H1 (cell line): ENCODE data around the gene SLC25A47.

Experiments used
- ATF3 ChIP-seq: IDR thresholded peaks from 2 replicates; pipeline ENCODE4 v1.6.1; 2011; ENCODE audit warnings: low read depth, mild to moderate bottlenecking, low read length; ENCODE audit not compliant: insufficient read depth
- EZH2 ChIP-seq: fragments of 200-600 bp; sonication (generic); IDR thresholded peaks from 2 replicates; pipeline ENCODE4 v1.7.1; 2012; ENCODE audit warnings: low read depth, mild to moderate bottlenecking, moderate library complexity, low read length, inconsistent platforms; ENCODE audit not compliant: severe bottlenecking
- JUND ChIP-seq: IDR thresholded peaks from 2 replicates; pipeline ENCODE4 v1.6.1; 2011; ENCODE audit warnings: mild to moderate bottlenecking, improper control_type of control experiment, low read length
- TF ChIP-seq, protein P1 (sequence below), 3 experiments: IDR thresholded peaks; 1 replicate in 2 of 3; 2 replicates in 1 of 3; pipeline versions ENCODE4 v1.5.1 to v1.6.1; 2011; ENCODE audit warnings: low read length in 3 of 3, mild to moderate bottlenecking in 3 of 3, inconsistent platforms in 2 of 3, low read depth in 1 of 3, moderate library complexity in 1 of 3; ENCODE audit not compliant: insufficient read depth in 1 of 3; ENCODE audit errors: control extremely low read depth in 1 of 3

DNA sequence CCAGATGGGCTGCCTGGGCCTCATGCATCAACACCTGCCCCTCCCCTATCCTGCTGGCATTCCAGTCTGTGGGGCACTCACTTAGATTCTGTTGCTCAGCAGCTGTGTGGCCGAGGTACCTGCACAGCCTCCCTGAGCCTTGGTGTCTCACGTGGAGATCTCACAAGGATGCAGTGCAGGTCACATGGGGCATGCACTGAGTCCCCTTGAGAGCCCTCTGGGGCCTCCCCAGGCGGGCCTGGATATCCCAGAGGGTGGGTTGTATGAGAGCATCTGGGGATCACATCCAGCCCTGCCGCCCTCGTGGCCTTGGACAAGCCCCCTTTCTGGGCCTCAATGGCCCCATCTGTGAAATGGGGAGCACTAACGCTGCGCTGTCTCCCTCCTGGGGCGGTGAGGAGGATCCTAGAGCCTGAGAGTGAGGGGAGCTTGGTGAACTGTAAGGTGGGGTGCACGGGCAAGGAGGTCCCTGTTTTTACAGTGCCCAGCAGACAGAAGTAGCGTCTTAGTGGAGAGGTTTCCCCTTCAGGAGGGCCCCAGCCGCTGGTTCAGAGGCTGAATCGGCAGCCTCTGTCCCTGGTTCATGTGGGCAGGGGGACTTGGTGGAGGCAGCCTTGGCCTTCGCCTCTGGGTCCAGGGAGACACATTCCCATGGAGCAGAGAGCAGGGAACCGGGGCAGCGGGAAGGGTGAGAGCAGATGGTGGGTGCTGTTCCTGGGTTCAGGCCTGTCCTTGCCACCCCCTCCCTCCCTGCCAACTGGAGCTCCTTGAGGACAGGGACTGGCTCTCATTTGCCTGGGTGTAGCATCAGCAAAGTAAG is 791 bp upstream of the SLC25A47 start:
- TF ChIP-seq, protein P1, sequence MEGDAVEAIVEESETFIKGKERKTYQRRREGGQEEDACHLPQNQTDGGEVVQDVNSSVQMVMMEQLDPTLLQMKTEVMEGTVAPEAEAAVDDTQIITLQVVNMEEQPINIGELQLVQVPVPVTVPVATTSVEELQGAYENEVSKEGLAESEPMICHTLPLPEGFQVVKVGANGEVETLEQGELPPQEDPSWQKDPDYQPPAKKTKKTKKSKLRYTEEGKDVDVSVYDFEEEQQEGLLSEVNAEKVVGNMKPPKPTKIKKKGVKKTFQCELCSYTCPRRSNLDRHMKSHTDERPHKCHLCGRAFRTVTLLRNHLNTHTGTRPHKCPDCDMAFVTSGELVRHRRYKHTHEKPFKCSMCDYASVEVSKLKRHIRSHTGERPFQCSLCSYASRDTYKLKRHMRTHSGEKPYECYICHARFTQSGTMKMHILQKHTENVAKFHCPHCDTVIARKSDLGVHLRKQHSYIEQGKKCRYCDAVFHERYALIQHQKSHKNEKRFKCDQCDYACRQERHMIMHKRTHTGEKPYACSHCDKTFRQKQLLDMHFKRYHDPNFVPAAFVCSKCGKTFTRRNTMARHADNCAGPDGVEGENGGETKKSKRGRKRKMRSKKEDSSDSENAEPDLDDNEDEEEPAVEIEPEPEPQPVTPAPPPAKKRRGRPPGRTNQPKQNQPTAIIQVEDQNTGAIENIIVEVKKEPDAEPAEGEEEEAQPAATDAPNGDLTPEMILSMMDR (IDR thresholded peaks at IDR 0.05; ENCODE audit: control extremely low read depth in 1 of 3, insufficient read depth in 1 of 3, low read depth in 1 of 3, low read length in 3 of 3), result no peak
- TF ChIP-seq EZH2 (no peak), ATF3 (no peak), JUND (no peak)
